Astrocyte (in vitro differentiated cells and primary cell): ENCODE measurements around the gene SOHLH1.

Source experiments
- EZH2 ChIP-seq: IDR thresholded peaks from 2 replicates; pipeline ENCODE4 v1.6.1; 2012; ENCODE audit warnings: mild to moderate bottlenecking, low read length, inconsistent platforms; ENCODE audit not compliant: insufficient read depth
- TF ChIP-seq, protein P1 (sequence below): IDR thresholded peaks from 2 replicates; pipeline ENCODE4 v1.5.1; 2011; ENCODE audit warnings: low read depth, mild to moderate bottlenecking, inconsistent platforms, low read length, moderate library complexity; ENCODE audit not compliant: insufficient read depth

DNA sequence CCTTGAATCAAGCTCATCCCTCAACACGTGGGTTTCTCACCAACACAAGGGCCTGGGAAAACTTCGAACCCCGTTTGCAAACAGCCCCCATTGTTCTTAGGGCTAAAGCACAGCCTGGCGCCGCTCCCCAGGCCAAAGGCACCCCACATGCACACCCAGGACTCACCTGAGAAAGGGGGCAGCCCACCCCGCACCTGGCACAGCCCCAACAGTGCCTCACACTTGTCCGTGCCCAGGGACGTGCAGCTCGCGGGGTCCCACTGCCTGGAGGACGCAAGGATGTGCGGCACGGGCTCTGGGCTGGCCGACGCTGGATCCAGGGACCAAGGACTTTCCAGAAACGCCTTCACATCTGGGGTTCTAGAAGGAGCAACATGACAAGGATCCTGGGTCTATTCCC, 2.8 kb downstream of the SOHLH1 start:
- TF ChIP-seq, protein P1, sequence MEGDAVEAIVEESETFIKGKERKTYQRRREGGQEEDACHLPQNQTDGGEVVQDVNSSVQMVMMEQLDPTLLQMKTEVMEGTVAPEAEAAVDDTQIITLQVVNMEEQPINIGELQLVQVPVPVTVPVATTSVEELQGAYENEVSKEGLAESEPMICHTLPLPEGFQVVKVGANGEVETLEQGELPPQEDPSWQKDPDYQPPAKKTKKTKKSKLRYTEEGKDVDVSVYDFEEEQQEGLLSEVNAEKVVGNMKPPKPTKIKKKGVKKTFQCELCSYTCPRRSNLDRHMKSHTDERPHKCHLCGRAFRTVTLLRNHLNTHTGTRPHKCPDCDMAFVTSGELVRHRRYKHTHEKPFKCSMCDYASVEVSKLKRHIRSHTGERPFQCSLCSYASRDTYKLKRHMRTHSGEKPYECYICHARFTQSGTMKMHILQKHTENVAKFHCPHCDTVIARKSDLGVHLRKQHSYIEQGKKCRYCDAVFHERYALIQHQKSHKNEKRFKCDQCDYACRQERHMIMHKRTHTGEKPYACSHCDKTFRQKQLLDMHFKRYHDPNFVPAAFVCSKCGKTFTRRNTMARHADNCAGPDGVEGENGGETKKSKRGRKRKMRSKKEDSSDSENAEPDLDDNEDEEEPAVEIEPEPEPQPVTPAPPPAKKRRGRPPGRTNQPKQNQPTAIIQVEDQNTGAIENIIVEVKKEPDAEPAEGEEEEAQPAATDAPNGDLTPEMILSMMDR: no peak
- TF ChIP-seq EZH2: no peak
